Measurements from ENCODE around the gene SRXN1.
"Not testable (repeated sequence)": the region's sequence is repeated elsewhere in the genome, so short reads cannot be mapped to it uniquely, and the experiment has no call there.

Gene SRXN1

DNA sequence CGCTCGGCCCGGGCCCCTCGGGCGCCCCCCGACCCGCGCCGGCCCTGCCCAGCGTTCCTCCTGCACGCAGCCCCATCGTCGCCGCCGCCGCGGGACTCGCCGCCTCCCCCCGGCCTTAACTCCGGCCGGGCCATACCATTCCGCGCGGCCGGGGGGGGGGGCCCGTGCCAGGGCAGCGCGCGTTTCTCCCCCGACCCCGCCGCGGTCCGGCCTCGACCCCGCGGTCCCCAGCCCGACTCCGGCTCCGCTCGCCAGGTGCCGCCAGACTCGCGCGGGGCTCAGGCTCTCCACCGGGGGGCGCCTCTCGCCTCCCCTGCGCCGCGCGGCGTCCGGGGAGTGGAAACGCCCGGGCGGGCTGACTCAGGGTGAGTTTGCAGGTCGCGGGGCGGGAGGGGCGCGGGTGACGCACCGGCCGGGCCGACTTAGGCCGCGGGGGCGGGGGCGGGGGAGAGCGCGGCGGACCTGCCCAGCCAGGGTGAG lies at the start of gene SRXN1:
Gene SRXN1 (minus strand): TSS at position 91 of the 480 bp plus-strand sequence. CDS start 15 bp downstream, at position 76.
- DNase-seq, result peak; percentile 80 to 86

DNA sequence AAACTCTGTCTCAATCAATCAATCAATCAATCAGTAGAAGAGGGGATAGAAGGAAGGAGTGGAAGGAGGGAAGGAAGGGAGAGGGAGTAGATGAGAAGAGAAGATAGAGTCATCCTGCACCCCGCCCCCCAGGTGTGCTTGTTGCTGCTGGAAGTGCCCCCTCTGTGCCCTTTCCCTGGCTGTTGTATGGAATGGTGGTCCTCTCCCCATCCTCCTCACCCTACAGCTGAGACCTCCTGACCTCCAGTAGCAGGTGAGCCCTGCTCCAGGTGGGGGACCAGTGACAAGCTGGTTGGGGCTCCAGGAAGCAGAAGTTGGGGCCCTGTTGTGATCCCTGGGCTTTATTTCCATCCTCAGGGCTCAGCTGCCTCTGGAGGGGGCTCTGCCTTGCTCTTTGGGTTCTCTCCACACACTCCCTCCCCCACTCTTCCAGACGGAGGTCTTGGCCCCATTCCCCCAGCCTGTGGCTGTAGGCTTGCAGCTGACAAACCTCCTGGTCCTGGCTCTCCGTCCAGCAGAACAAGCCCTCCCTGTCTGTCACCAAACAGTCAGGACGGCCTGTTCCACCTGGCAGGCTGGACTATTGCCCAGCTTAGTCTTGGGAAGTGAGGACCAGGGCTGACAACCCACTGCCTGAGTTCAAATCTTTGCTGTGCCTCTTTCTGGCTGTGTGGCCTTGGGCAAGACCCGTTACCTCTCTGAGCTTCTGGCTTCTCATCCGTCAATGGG lies 48.6 kb upstream of the SRXN1 start:
- DNase-seq, result no peak

DNA sequence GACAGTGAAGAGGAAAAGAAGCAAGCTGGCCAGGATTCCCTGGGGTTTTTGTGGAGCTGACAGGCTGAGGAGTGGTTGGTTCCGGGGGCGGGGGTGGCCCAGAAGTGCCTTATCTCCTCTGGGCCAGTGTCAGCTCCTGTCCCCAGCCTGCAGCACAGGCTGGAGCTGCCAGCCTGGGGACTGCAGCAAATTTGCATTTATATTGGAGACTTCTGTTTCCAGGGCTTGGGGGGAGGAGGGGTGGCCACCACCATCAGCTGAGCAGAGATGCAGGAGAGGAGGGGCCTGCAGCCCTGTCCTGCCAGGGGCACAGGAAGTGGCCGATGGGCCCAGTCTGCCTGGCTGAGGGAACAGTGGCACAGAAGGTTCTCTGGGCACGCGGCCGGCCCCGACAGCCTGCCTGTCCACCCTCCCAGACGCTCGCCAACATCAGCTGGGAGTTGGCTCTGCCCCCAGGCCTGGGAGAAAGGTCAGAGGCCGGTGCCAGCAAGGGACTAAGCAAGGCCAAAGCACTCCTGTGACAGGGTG lies 46.9 kb upstream of the SRXN1 start:
- no peak for DNase-seq

DNA sequence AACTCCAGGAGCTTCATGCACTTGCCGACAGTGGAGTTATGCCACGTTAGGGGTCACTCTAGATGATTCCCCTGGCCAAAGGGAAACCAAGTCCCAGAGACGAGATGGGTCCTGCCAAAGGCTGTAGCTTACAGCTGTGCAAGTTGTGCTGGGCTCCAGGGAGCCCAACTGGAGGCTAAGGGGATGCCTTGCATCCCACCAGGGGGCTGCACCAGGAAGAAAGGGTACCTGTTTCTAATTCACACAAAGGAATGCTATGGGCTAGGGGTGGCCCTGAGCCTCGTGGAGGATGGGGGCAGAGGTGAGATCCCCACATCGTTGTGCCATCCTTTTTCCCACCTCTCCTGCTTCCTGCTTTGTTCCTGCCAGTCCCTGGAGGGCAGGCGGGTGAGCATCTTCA lies 46.3 kb upstream of the SRXN1 start:
- no peak for DNase-seq

DNA sequence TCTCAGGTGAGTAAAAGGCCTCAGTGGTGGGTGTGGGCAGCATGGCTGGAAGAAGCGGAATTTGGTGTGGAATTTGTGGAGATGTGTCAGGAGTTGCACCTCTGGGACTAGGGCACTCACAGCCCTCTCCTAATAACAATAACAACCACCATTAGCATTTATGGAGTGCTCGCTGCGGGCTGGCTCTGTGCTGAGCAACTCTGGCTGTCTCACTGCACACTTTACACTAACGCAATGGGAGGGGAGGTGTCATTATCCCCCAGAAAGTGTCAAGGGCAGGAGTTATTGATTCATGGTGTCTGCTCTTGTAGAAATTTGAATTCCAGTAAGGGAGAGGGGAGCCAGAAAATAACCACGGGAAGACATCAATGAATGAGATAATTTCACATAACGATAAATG lies 45.3 kb upstream of the SRXN1 start:
- no peak for DNase-seq

DNA sequence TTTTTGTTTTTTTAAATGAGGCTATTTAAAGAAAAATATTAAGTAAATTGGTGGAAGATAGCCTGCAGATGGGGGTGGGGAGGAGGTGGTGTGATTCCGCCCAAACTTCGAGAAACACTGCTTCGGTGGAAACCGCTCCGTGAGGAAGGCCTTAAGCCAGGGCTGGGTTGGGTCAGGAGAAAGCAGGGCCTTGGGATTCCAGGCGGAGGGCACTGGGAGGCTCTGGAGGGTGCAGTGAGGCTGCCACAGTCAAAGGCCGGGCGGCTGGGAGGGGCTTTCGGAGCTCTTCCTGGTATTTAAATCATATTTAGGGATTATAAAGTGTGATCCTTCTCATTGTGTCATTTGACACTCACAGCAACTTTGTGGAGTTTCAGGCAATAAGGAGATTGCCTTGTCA lies 44.8 kb upstream of the SRXN1 start:
- DNase-seq, result no peak

DNA sequence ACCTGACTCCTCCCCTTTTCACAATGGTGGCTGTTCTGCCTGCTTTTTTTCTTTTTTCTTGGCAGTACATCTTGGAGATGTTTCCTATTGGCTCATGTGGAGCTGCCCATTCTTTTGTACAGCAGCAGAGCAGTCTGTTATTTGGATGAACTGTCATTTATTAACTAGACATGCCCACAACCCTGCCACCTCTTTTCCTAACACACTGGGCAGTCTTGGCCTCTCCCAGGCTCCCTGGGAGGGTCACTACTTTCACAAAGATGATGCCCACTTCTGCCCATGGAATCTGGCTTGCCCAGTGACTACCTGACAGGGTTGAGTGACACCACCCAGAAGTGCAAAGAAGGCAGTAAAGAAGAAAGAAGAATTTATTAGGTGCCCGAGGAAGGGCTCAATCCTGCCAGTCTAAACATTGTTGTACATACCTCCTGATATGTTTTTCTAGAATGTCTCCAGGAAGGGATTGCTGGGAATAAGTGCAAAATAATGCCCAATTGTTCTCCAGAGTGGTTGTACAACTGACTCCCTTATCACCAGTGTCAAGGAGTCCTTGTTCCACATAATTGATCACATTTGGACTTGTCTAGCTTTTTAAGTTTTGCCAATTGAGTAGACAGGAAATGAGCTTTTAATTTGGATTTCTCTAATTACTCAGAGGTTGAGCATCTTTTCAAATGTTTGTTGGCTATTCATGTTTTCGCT lies 42.3 kb upstream of the SRXN1 start:
- no peak for DNase-seq

DNA sequence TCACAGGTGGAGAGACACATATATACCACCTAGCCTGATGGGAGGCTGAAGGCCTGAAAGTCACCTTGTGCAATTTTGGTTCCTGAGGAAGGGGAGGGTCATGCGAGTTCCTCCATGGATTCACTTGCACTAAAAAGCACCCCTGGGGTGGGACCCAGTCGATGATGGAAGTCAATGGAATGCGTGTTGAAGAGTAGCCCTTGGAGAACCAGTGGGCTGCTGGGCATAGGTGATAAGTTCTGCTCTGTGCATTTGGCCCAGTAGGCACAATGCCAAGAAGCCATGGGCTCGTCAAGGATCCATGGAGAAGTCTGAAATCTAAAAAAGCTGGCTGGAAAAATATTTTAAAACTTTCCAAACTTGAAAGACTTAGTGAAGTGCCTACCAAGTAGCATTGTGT lies 41.5 kb upstream of the SRXN1 start:
- no peak for DNase-seq

DNA sequence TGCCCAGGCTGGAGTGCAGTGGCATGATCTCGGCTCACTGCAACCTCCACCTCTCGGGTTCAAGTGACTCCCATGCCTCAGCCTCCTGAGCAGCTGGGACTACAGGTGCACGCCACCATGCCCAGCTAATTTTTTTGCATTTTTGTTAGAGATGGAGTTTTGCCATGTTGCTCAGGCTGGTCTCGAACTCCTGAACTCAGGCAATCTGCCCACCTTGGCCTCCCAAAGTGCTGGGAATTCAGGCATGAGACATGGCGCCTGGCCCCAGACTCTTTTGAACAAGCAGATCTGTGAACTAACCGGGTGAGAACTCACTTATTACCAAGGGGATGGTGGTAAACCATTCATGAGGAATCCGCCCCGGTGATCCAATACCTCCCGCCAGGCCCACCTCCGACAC lies 40.8 kb upstream of the SRXN1 start:
- not testable (repeated sequence) for DNase-seq

DNA sequence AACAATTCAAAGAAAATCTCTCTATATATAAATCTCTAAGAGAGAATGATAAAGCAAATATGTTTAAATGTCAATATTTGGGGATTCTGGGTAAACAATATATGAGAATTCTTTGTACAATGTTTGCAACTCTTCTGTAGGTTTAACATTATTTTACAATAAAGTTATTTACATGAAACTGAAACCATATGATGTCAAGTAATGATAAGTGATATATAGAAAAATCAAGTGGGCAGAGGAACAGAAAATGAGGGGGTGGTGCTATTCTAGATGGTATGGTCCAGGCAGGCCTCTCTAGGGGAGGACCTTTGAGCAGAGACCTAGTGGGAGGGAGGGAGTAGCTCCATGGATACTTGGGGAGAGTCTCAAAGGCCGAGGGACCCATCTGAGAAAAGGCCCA lies 39.0 kb upstream of the SRXN1 start:
- no peak for DNase-seq

DNA sequence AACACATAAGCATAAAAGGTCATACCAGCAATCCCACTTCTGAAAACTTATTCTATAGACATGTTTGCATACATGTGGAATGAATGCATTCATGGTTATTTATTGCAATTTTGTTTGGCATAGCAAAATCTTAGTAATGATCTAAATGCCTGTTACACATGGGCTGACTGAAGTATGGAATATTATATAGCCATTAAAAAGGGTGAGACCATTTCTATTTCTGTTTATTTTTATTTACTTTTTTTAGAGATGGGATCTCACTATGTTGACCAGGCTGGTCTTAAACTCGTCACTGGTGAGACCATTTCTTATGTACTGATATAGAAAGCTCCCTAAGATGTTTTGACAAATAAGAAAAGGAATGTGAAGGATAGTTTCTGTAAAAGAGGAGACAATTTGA lies 36.9 kb upstream of the SRXN1 start:
- no peak for DNase-seq

DNA sequence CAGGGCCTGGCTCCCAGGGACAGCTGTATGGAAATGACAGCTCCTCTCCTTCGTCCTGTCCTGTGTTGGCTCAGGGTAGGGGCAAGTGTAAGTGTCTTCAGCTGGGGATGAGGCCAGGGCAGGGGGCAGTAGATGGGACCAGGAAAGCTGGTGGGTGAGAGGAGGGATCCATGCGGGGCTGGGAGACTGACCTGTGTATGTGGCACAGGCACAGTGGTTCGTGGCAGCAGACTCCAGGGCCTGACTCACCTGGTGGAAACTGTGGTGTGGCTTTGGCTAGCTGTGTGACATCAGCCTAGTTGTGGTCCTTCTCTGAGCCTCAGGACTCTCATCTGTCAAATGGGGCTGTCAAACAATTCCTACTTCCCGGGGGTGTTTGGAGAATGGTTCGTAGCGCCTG lies 36.3 kb upstream of the SRXN1 start:
- DNase-seq, result no peak

DNA sequence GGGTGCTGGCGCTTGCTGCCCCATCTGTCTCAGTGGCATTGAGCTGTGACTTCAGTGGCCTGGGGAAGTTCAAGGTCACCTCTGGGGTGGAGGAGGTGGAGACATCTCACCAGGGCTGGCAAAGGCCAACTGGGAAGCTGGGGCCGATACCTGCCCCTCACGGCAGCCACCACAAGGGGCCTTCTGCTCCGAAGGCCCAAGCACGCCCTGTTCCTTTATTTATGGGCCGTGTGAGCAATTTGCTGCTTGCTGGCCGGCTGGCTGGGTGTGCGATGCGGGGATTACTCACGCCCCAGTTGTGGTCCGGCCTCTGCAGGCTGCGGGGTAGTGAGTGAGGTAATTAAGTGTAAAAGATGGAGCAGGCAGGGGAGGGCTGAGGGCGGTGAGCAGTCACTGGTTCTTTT lies 35.8 kb upstream of the SRXN1 start:
- DNase-seq, result no peak

DNA sequence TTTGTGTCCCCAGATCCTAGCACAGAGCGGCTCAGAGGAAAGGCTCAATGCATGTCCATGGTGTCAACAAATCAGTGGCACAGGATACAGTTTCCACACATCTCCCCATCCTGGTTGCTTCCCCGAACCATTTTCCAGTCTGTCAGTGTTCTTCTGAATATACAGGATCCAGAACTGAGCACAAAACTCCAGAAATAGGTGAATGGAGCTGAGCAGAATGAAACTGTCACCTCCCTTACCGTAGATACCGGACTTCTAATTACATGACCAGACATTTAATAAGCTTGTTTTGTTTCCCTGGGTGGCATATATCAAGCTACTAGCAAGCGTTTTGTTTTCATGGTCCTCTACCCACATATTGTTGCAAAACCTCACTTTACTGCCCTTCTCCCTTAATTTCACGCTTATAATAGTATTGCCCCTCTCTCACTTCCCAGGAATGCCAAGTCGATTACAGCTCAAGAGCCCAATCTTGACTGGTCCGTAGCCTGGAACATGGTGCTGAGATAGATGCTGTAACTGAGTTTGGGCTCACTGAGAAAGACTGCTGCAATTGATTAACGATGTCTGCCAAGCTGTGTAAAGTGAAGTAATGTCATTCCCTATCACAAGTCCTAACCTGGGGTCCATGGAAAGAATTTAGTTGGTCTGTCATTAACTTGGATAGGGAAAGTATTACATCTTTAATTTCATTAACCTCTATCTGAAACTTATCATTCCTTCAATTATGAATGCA lies 34.6 kb upstream of the SRXN1 start:
- no peak for DNase-seq

DNA sequence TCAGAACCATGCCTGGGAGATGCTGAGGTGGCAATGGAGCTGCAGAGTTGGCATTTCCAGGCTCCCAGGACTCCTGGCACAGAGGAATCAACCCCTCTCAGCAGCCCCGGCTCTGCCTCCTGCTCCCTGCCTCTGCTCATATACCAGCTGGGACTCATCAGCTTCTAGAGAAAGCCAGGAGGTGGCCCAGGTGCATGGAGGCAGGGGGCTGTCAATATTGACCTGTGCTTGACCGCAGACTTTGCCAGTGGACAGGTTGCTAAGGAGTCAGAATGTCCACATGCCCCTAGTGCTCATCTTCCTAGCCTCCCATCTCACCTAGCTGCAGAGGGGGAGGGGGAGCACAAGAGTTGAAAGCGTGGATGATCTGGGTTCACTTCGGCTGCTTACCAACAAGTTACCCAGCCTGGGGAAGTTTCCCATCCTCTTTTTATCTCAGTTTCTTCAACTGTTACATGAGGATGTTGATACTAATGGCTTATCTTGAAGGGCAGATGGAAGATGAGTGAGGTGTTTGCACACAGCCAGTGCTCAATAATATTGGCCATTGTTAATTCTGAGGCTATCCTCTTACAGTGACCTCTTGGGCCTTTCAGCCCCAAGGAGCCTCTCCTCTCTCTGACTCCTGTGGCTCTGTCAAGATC lies 31.8 kb upstream of the SRXN1 start:
- no peak for DNase-seq

DNA sequence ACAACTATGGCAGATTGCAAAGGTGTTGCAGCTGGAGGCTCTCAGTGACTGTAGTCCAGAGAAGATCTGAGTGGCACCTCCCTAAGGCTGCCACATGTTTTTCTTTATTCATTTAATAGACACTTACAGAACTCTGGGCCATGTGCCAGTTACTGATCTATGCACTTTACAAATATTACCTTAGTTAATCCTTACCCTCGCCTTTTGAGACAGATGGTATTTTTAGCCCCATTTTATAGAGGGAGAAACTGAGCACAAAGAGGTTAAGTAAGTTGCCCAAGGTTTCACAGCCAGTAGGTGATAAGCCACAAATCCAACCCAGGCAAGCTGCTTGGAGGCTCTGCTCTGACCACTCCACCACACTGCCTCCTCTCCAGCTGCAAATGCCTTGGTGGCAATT lies 29.1 kb upstream of the SRXN1 start:
- no peak for DNase-seq

DNA sequence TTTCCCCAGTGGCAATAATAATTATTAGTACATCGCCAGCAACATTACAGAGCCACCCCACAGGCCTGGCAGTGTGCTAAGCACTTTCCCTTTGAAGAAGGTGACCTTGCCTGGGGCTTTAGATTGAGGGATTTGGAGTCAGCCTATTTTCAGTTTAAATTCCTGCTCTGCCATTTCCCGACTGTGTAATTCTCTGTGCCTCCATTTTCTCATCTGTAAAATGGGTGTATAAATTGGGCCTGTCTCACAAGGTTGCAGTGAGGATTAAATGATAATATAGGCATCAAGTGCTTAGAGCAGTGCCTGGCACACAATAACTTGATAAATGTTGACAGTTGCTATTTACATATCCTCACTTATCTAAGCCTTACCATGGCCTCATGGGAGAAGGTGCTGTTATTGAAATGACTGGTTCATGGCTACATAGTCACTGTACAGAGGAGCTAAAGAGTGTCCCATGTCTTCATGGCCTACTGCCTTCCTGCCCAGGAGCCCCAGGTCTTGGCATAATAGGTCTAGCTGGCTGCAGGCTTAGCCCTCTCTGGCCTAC lies 27.7 kb upstream of the SRXN1 start:
- no peak for DNase-seq

DNA sequence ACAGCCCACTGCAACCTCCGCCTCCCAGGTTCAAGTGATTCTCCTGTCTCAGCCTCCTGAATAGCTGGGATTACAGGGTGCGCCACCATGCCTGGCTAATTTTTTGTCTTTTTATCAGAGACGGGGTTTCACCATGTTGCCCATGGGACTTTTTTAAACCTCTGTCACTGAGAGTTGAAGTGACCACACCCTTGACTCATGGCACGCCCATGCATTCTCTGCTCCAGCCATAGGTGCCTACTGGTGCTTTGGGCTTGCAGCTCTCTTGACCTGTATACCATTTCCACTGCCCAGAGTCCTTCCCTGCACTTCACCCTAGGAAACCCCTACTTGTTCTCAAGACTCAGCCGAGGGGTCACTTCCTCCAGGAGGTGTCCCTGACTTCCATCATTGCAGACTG lies 25.0 kb upstream of the SRXN1 start:
- no peak for DNase-seq

DNA sequence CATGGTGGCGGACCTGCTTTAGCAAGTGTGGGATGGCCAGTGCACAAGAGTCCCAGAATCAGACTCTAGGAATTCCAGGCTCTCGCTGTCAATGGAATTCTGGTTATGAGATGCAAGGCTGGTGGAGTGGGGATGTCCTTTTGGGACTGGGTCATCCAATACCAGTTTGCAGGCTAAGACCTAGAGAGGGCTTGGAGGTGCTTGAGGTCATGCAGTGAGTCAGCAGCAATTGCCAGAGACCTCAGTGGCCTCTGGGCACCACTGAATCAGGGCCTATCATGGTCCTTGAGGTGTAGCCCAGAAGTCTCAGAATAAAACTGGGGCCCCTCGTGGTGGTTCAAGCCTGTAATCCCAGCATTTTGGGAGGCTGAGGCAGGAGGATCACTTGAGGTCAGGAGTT lies 24.0 kb upstream of the SRXN1 start:
- DNase-seq, result no peak

DNA sequence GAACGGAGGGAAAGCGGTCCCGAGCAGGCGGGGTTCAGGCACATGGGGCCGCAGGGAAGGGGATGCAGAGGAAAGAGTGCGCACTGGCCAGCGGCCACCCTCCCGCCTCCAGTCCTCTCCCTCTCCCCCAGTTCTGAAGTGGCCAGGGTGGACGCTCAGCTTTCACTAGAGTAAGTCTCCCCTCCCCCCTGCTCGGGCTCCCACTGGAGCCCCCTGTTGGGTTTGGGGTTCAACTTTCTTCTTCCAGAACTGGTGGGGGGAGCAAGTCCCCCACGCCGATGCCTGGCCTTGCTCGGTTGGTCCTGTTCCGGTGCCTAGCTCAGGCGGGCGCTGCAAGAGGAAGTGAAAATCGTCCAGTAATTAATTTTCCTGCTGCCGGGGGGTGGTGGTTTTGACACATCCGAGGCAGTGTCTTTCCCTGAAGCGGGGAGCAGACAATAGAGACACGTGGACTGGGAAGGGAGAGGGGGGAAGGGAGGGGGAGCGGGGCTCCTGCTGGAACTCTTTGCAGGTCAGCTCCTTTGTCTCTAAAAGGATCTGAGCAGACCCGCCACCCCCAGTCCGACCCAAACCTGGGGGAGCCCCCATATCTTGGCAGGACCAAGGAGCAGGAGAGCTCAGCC lies 23.4 kb upstream of the SRXN1 start:
- no peak for DNase-seq

DNA sequence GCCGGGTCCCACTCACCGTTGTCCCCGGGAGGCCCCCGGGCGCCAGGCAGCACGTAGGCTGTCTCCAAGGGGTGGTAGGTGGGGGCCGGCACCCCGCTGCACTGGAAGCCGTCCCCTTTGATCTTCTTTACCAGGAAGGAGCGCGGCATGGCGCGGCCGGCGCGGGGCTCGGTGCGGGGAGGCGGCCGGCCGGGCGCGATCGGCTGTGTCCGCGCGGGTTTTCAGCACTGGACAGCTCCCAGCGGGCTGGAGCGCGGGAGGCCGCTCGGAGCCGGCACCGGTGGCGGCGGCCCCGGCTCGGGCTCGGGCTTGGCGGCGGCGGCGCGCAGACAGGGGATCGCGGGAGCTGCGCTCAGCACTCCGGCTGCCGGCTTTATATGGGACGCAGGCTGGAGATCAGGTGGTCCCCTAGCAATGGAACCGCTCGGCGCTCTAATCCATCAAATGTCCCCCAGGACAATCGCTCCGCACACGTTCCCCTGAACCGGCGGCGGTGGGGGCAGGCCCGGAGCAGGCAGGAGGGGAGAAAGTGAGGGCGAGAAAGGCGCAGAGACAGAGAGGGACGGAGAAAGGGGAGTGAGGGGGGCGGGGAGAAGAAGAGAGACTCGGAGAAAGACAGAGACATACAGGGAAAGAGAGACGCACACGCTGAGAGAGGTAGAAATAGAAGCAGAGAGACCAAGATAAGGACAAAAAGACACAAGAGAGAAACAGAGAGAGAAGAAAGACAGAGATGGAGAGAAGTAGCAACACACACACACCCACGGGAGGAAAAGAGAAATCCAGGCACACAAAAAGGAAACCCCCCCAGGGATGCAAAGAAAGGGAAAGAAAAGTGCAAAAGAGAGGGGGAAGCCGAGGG lies 22.7 kb upstream of the SRXN1 start, which contains the start of gene SCRT2:
Gene SCRT2 (minus strand): TSS at position 350 of the 862 bp plus-strand sequence. CDS start 201 bp downstream, at position 149.
- peak; percentile 37 to 66 for DNase-seq
